Pulmonary artery endothelial cell (primary cell): Measurements from ENCODE around the gene GPR142. TPM values are rescaled to one million over a fixed set of nuclear protein-coding genes. Genes with fewer than 3 reads are reported as not detected.

Experiments
- DNase-seq: peaks from one replicate; pipeline ENCODE4 v3.0.0-alpha.2; 2011; ENCODE audit warnings: low read depth, low spot score
- total RNA-seq: library from RNA; depleted of rRNA; stranded (reverse); fragments of >200 nt; gene quantifications from 2 replicates; pipeline ENCODE4 v1.2.3, GENCODE V29; 2014

GPR142 gene, protein sequence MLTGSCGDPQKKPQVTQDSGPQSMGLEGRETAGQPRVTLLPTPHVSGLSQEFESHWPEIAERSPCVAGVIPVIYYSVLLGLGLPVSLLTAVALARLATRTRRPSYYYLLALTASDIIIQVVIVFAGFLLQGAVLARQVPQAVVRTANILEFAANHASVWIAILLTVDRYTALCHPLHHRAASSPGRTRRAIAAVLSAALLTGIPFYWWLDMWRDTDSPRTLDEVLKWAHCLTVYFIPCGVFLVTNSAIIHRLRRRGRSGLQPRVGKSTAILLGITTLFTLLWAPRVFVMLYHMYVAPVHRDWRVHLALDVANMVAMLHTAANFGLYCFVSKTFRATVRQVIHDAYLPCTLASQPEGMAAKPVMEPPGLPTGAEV
- total RNA-seq = not detected in 2 replicates

DNA sequence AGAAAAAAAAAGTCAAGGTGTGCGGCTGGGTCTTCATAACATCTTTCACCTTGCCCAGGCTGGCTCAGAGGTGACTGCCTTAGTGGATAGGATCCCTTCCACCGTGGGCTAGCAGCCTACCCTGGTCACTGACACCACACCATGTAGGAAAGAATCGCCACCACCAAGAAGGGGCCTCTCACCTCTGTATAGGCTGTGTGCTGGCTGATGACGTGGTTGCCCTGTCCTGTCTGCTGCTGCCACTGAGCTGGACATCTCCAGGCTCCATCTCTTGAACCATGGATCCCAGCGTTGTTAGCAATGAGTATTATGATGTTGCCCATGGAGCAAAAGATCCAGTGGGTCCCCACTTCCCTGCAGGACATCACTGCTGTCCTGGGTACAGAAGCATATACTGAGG lies at the start of gene GPR142:
GPR142 (plus strand) TSS at position 301 of the 400 bp plus-strand sequence. CDS start 2,035 bp downstream, outside the sequence.
- DNase-seq = no peak

DNA sequence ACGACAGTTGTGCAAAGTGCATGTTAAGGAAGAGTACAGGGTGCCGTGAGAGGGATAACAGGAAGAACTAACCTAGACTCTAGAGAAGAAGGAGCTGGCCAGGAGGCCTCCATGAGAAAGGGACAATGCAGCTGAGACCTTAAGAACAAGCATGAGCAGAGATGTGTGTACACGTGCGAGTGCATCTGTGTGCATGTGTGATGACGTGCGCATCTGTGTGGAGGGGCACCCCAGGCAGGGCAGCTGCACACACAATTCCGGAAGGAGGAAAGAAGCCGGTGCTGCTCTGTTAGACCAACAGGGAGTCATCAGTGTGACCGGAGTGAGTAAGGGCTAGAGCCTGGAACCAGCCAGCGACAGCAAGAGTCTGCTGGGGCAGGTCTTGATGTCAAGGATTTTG lies 48.9 kb upstream of the GPR142 start:
- no peak for DNase-seq

DNA sequence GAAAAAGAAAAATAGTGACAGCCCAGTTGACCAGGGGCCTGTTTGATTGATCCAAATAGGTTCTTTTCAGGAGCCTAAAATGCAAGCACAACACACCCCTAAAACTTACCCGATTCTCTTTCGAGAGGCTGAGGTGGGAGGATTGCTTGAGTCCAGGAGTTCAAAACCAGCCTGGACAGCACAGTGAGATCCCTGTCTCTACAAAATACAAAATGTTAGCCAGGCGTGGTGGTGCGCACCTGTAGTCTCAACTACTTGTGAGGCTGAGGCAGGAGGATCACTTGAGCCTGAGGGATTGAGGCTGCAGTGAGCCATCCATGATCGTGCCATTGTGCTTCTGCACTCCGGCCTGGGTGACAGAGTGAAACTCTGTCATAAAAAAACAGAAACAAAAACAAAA lies 42.8 kb upstream of the GPR142 start:
- DNase-seq = no peak

DNA sequence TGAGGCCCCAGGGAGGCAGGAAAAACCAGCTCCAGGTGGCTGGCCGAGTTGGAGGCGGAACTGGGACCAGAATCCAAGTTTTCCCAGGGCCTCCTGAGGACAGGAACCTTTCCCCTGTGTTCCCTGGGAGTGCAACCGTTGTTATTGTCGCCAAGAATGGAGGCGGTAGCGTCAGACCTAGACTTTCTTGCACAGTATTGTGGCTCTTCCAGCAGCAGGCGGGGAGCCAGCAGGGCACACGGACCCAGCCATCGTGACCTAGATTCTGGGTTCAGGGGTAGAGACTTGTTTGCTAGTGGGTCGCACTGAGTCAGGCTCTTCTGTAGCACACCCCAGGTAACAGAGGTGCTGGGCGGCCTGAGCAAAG lies 41.9 kb upstream of the GPR142 start:
- no peak for DNase-seq

DNA sequence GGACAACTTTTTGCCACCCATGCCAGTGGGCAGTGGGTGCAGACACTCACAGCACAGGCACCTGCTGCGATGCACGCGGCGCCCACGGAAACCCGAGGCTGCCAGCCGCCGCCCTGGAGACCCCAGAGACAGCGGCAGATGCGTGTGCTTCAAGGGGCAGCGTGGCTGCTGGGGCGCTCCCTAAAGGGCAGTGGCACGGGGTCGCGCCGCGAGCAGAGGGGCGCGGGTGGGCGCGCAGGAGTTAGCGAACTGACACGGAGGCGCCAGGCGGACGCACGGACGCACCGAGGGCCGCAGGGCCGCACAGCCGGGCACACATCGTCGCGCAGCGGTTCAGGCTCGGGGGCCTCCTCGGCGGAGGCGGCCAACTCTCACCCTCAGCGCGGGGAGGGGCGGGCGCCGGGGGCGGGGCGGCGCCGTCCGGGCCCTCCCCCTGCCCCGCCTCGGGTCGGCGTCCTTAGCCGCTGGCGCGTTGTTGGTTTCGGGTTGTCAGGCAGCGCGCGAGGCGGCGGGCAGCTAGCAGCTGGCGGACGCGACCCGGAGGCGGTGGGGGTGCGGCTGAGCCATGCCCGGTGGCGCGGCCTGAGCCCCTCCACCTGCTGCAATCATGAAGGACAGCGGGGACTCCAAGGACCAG lies 41.4 kb upstream of the GPR142 start, which contains the start of gene KIF19:
KIF19 (plus strand) TSS at position 484 of the 637 bp plus-strand sequence; CDS start at position 608, 124 bp downstream.
- no peak for DNase-seq

DNA sequence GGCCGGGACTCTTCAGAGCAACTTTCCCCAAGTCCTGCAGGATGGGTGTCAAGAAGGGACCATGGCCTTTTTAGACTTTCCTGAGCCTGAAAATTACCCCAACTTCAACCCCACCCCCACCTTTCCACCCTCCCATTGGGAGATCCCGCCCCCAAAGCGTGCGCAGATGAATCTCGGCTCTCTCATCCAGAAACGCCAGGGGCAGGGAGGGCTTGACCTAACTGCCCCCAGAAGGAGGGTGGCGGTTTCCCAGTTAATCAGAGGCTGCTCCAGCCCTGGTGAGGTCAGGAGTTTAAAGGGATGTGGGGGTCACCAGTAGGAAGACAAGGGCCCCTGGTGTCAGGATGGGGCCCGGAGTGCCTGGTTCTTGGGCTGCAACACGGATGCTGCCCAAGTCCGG lies 40.8 kb upstream of the GPR142 start:
- DNase-seq = no peak

DNA sequence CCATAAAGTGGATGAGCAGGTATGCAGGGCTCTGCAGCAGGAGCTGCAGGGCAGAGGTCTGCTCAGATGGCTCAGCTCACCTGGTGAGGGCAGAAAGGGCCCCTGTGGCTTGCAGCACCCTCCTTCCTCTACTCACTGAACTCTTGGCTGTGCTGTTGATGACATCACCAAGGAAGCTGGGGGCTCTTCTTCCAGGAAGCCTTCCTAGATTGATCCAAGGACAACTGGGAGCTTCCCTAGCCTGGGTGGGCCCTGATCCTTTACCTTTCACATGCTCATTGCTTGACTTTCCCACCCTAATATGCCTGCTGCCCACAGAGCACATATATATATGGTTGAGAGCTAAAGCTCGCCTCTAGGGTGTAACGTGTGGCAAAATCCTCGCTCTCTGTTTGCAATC lies 38.8 kb upstream of the GPR142 start:
- no peak for DNase-seq

DNA sequence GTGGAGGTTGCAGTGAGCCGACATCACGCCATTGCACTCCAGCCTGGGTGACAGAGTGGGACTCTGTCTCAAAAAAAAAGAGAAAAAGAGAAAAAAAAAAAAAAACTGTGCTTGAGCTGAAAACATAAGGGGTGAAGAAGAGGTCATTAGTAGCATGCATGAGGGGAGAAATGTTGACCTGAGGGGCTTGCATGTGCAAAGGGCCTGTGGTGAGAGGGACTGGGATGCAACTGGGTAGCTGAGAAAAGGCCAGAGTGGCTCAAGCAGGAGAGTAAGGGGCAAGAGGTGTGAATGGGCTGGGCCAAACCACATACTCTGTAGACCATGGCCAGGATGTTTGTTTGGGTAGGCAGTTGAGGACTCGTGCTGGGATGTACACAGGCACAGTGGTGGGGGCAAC lies 37.9 kb upstream of the GPR142 start:
- no peak for DNase-seq

DNA sequence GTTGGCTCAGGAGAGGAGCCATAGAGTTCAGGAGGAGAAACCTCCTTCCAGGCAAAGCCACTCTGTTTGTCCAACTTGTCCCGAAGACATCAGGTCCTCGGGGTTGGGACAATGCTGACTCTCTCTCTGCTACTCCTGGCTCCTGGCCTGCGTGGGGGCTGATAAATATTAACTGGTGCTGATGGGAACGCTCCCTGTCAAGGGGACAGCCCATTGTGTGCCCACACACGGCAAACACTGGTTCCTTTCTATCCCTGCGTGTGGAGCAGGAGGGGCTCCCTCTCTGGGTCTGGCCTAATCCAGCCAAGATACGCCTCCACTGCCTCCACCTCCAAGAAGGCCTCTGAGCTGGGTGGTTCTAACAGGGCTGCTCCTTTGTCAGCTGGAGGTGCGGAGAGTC lies 36.9 kb upstream of the GPR142 start:
- no peak for DNase-seq

DNA sequence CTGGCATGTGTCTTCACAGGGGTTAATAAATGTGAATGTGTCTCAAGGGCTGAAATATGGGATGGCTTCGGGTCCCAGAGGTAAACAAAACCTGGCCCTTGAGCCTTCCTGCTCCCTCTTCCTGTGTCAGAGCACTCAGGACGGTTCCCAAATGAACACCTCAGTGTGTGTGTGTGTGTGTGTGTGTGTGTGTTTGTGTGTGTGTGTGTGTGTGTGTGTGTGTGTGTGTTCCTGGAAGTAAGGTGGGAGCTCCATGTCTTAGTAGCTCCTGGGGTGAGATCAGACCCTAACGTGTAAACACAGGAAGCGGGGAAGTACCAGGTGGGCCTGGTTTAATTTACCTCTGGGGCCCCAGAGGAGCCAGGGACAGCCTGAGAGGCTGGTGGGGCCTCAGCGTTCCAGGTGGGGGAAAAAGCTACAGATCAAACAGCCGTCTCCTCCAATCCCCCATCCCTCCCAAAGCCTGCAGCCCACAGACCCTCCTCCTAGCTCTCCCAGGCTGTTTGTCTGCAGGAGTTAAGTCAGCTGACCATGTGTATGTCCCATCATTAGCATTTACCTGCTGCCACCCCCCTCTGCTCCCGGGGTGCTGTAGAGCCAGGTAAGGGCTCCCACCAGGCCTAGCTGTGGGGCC lies 35.2 kb upstream of the GPR142 start:
- DNase-seq = no peak

DNA sequence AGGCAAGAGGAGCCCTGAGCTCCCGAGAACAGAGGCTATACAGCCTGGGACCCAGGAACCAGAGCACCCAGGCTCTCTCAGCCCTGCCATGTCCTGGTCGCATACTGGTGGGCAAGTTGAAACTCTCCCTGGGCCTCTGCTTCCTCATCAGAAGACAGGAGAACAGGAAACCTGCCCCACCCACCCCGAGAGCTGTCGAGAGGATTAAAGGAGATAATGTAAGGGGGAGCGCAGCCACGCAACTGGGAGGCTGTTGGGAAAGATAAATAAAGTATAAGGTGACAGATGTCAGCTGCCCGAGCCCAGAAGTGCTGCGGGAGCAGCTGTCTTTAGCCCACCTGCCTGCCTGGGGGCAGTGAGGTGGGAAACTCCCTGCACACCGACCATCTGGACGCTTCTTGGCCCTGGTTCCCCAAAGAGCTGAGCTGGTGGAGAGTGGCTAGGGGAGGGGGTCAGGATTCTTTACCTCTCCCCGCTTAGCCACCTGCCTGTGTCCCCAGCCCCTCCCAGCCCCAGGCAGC lies 34.5 kb upstream of the GPR142 start:
- no peak for DNase-seq

DNA sequence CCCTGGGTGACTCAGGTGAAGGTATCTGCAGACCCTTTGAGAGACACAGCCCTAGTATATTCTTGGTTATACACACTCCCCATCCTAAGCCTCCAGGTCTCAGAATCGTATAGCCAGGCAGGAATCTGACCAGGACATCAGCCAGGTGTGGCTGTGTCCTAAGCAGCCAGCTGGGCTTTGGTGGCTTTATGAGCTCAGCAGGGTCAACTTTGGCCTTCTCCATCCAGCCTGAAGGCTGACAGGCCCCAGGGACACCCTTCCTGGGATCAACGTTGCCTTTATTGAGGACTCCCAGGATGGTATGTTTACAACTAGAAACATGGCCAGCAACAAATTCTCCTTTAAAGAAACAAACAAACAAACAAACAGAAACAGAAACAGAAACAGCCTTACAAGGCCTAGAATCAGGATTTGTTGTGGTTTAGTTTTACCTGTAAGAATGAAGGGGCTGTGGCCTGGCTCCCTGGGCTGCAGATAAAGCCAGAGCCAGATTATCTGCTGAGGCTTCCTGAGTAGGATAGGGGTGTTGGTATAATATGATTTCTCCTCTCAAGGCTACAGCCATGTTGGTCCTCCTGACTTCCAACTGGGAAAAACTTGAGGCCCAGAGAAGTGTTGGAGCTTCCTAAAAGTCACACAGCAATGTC lies 32.8 kb upstream of the GPR142 start:
- DNase-seq = no peak

DNA sequence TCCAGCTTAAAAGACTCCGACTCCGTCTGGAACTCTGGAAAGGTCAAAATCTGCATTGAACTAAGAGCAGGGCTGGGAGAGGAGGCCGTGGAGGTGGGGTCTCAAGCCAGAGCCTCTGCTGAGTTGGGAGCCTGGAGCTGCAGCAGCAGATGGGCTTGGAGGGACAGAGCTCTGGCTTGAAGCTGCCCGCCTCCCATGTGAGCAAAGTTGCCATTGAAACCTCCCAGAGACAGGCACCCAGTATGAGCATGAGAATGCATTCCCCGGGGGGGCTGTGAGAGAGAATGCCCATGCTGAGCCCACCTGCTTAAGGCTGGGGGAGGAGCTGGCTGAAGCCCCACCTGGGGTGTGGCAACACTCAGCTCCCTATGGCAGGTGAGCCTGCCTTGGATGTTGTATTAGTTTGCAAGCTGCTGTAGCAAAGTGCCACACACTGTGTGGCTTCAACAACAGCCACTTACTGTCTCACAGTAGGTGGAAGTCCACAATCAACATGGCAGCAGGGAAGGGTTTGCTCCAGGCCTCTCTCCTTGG lies 31.7 kb upstream of the GPR142 start:
- no peak for DNase-seq

DNA sequence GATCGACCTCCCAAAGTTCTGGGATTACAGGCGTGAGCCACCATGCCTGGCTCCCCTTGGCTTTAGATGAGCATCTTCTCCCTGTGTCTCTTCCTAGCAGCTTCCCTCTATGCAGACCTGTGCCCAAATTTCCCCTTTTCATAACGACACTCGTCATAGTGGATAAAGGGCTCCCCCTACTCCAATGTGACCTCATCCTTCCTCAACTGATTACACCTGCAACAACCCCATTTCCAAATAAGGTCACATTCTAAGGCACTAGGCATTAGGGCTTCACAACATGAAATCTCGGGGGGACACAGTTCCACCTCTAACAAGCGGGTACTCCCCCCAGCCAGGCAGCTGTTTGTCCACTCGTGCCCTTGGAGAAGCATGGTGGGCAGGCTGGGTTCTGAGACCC lies 31.0 kb upstream of the GPR142 start:
- no peak for DNase-seq

DNA sequence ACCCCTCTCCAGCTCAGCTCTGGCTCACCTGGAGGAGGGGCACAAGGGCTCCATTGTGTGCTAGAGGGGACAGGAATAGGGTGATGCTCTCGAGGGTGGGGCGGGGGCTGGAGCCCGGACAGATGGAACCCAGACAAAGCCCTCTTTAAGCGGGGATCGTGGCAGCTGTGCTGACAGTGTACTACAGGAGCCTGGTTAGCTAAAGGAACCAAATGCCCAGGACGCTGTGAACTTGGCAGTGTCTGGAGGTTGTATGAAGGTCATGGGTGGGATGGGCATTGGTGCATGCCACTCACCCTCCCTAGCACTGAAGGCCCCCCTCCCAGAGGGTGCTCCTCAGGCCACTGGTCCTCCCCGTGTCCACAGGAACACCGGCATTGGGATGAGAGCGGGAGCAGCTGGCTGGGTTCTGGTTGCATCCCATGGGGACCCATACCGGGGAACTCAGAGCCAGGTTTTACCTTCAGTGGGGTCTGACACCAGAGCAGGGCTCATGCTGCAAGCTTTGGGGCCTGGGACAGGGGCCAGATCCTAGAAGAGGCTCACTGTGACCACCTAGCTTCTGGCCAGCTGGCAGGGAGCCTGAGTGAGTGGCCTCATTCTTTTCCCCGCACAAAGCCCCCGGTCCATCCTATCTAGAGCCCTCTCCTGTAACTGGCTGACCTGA lies 29.3 kb upstream of the GPR142 start:
- no peak for DNase-seq

DNA sequence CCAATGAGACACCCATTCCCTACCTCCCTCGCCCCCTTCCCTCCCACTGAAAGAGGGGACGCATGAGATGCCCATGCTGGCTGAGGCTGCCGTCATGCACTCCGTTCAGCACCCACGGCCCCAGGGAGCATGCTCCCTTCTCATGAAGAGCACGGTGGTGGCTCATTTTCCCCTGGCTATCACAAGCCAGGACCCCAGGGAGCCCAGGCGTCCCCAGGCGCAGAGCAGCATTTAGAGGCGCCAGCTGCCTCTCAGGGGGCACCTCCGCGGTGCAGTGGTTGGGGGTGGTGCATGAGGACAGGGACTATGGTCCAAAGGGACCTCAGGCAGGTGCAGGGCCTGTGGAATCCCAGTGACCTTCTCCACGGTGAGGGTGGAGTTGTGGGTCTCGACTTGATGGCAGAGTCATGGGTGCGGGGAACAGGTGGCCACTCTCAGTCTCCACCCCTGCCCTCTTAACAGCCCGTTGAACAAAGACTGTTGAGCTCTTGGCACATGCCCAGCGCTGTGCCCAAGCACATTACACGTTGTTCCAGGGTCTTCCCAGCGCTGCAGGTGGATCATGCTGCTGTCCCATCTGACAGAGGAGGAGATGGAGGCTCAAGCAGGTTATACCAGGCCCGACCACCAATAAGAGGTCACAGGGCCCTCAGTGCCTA lies 27.6 kb upstream of the GPR142 start:
- DNase-seq = no peak

DNA sequence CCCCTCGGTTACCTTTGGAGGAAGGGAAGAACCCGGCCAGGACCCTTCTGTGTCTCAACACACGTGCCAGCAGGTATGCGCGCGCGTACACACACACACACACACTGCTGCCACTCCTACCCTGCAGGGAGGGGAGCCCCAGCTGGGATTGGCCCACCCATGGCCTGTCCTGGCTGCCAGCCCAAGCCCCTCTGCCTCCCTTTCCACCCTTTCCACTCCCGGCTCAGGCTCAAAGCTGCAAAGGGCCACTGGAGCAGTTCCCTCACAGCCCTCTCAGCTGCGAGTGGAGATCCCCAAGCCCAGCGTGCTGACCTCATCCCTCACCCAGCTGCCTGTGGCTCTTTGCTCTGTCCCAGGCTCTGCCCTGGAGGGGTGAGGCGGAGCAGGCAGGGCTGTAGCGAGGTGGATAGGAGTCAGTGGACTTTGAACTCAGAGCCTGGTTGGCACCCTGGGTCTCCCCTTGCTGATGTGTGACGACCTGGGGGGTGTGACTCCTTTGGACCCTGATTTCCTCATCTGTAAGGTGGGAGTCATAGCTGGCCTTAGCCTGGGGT lies 26.8 kb upstream of the GPR142 start:
- DNase-seq = no peak

DNA sequence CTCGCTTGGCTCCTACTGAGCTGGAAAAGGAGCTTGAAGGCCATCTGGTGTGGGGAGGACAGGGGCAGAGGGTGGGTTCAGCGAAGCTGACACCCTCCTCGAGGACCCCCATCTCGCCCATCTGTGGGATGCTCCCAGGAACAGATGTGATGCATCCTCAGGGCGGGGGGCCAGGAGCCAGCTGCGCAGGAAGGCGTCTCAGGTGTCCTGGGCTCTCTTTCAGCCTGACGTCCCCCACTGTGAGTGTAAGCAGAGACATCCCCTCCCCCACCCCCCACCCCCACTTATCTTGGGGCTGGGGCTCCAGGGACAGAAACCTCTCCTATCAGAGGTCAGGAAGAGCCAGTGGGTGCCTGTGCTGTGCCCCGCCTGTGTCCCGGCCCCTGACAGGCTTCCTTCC lies 25.1 kb upstream of the GPR142 start:
- no peak for DNase-seq

DNA sequence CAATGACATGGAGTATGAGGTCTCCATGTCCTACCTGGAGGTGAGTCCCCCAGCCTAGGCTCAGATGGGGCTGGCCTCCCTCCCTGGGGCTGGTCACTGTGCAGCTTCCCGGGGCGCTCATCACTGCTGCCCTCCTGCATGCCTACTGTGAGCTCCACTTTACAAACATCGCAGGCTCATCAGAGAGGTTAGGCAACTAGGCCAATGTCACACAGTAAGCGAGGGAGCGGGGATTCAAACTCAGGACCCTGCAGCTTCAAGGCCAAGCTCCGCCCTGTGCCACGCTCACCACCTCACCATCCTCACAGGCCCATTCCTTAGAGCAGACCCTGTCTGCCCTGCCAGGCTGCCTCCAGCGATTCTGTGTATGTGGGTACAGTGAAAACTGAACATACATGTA lies 24.2 kb upstream of the GPR142 start:
- DNase-seq = no peak
